SK-N-MC (cell line): ENCODE data around the gene SHISA8.

ENCODE experiments used
- EZH2 ChIP-seq: fragments of 200-600 bp; sonication (generic); IDR thresholded peaks from one replicate; pipeline ENCODE4 v1.6.1; 2017; ENCODE audit warnings: antibody characterized with exemption
- FOXP2 ChIP-seq: optimal IDR thresholded peaks from 2 replicates; pipeline ENCODE3; 2011; ENCODE audit warnings: mild to moderate bottlenecking, moderate library complexity; ENCODE audit not compliant: insufficient read depth; ENCODE audit errors: extremely low read length, control extremely low read depth
- POLR2AphosphoS5 ChIP-seq: IDR thresholded peaks from 2 replicates; pipeline ENCODE4 v1.6.1; 2012; ENCODE audit warnings: mild to moderate bottlenecking, low read depth, low read length, borderline replicate concordance

DNA sequence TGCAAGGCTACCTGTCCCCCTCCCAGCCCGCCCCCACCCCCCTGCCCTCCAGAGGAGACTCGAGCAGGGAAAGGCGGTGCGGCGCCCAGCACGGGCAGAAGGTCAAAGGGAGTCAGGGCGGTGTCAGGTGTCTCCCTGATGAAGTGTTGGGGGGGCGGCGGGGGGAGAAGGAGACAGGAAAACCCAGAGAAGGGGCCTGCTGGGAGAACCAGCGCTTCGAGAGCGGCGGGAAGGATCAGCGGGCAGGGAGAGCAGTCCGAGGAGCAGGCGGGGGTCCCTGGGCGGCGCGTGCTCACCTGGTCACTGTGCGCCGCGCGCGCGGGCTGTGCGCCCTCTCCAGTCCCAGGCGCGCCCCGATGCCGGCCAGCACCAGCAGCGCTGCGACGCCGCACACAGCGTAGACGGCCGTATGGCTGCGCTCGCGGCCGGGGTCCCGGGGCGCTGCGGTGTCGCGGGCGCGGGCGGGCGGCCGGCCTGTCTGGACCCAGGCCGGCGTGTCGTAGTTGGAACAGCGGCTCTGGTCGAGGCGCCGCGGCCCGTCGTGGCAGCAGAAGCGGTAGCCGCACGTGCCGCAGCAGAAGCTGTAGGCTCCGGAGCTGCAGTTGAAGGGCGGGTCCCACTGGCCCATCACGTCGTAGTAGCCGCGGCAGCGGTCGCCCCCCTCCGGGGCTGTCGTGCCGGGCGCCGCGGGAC is 886 bp downstream of the SHISA8 start:
- TF ChIP-seq EZH2 (no peak), POLR2AphosphoS5 (no peak), FOXP2 (no peak)
